ENCODE measurements around the gene PCNX4.

Gene PCNX4

GRCh38 chr14:60206249-60206670, 114.5 kb downstream of the PCNX4 start:
- DNase-seq (ENCODE audit: low read depth in 2 of 2) = no peak

- no peak for DNase-seq (ENCODE audit: low read depth in 2 of 2)
These were observed 115.3 kb downstream of the PCNX4 start for GRCh38 chr14:60206837-60207533.

- no peak for DNase-seq (ENCODE audit: low read depth in 2 of 2)
These were observed 119.0 kb downstream of the PCNX4 start for GRCh38 chr14:60210703-60211102.

- no peak for DNase-seq (ENCODE audit: low read depth in 2 of 2)
These were observed 119.4 kb downstream of the PCNX4 start for GRCh38 chr14:60211153-60211552.

GRCh38 chr14:60212503-60213371, 121.0 kb downstream of the PCNX4 start:
- DNase-seq (ENCODE audit: low read depth in 2 of 2) = no peak

GRCh38 chr14:60214003-60214402, 122.3 kb downstream of the PCNX4 start:
- DNase-seq (ENCODE audit: low read depth in 2 of 2) = no peak

- DNase-seq (ENCODE audit: low read depth in 2 of 2) = no peak
These were observed 122.8 kb downstream of the PCNX4 start for GRCh38 chr14:60214415-60215126.

- DNase-seq (ENCODE audit: low read depth in 2 of 2) = no peak
These were observed 123.4 kb downstream of the PCNX4 start for GRCh38 chr14:60215127-60215444.

- DNase-seq (ENCODE audit: low read depth in 2 of 2) = no peak
These were observed 124.0 kb downstream of the PCNX4 start for GRCh38 chr14:60215520-60216420.

GRCh38 chr14:60217713-60218112, 126.0 kb downstream of the PCNX4 start:
- DNase-seq (ENCODE audit: low read depth in 2 of 2) = no peak

All from stimulated activated CD8-positive, alpha-beta memory T cell treated with anti-CD3 and anti-CD28 coated beads, Interleukin-2, amount 100 ng/mL, for 1 hour (primary cell).